ENCODE results near the gene FBXW2. TPM values are rescaled to one million over a fixed set of nuclear protein-coding genes. Genes with fewer than 3 reads are reported as not detected.
"Not testable (repeated sequence)": the region's sequence is repeated elsewhere in the genome, so short reads cannot be mapped to it uniquely, and the experiment has no call there.

Gene FBXW2
- 10.4 and 14.1 TPM in 2 replicates for total RNA-seq (2014; rRNA removed; shearing (Covaris generic))

- DNase-seq (ENCODE audit: low spot score), result peak; percentile 88
Measured at GRCh38 chr9:120792898-120793765, at the start of gene FBXW2. Gene FBXW2 (minus strand): TSS chr9:120793416. CDS start chr9:120788258, 5,158 bp downstream.

GRCh38 chr9:120841930-120842684, 48.9 kb upstream of the FBXW2 start:
- no peak for DNase-seq (ENCODE audit: low spot score)

GRCh38 chr9:120839146-120839545, 45.9 kb upstream of the FBXW2 start:
- DNase-seq (ENCODE audit: low spot score), result no peak

GRCh38 chr9:120837921-120838320, 44.7 kb upstream of the FBXW2 start:
- no peak for DNase-seq (ENCODE audit: low spot score)

GRCh38 chr9:120833325-120833724, 40.1 kb upstream of the FBXW2 start:
- no peak for DNase-seq (ENCODE audit: low spot score)

GRCh38 chr9:120832807-120833206, 39.6 kb upstream of the FBXW2 start:
- DNase-seq (ENCODE audit: low spot score), result no peak

GRCh38 chr9:120830865-120831264, 37.6 kb upstream of the FBXW2 start:
- DNase-seq (ENCODE audit: low spot score), result no peak

GRCh38 chr9:120830151-120830550, 36.9 kb upstream of the FBXW2 start:
- DNase-seq (ENCODE audit: low spot score), result no peak

- no peak for DNase-seq (ENCODE audit: low spot score)
Measured at GRCh38 chr9:120829650-120830049, 36.4 kb upstream of the FBXW2 start.

- DNase-seq (ENCODE audit: low spot score), result no peak
Measured at GRCh38 chr9:120820095-120820494, 26.9 kb upstream of the FBXW2 start.

- no peak for DNase-seq (ENCODE audit: low spot score)
Measured at GRCh38 chr9:120818595-120818994, 25.4 kb upstream of the FBXW2 start.

- DNase-seq (ENCODE audit: low spot score), result no peak
Measured at GRCh38 chr9:120815075-120815474, 21.9 kb upstream of the FBXW2 start.

GRCh38 chr9:120808931-120809330, 15.7 kb upstream of the FBXW2 start:
- no peak for DNase-seq (ENCODE audit: low spot score)

GRCh38 chr9:120807607-120808379, 14.6 kb upstream of the FBXW2 start:
- no peak for DNase-seq (ENCODE audit: low spot score)

- DNase-seq (ENCODE audit: low spot score), result not testable (repeated sequence)
Measured at GRCh38 chr9:120804784-120805363, 11.7 kb upstream of the FBXW2 start.

- no peak for DNase-seq (ENCODE audit: low spot score)
Measured at GRCh38 chr9:120801441-120801840, 8.2 kb upstream of the FBXW2 start.

- no peak for DNase-seq (ENCODE audit: low spot score)
Measured at GRCh38 chr9:120791161-120791560, 2.1 kb downstream of the FBXW2 start.

- DNase-seq (ENCODE audit: low spot score), result no peak
Measured at GRCh38 chr9:120787933-120788332, 5.3 kb downstream of the FBXW2 start.

GRCh38 chr9:120783602-120784047, 9.6 kb downstream of the FBXW2 start:
- no peak for DNase-seq (ENCODE audit: low spot score)

- DNase-seq (ENCODE audit: low spot score), result no peak
Measured at GRCh38 chr9:120781236-120781635, 12.0 kb downstream of the FBXW2 start.

- no peak for DNase-seq (ENCODE audit: low spot score)
Measured at GRCh38 chr9:120780367-120780766, 12.8 kb downstream of the FBXW2 start.

GRCh38 chr9:120779227-120779626, 14.0 kb downstream of the FBXW2 start:
- no peak for DNase-seq (ENCODE audit: low spot score)

Data from H4 (cell line).